ENCODE data around the gene DNAH5. TPM values are rescaled to one million over a fixed set of nuclear protein-coding genes. Genes with fewer than 3 reads are reported as not detected.

DNAH5 gene
- total RNA-seq, 1 donor from 2014 or later, result 0.50 TPM

DNA sequence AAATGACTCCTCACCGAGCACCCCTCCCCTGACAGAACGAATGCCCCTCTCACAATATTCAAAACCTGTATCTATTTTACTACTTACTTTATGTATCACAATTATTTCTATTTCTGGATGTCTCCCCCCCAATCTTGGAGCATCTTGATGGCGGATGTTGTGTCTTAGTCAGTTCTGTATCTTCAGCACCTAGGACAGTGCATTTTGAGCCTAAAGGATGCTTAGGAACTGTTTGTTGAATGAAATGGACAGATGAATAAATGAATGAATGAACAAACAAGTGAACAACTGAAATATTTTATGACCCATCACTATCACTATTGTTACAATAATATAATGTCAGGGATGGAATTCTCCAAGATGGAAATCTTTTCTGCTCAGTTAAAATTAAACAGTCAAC lies 295.7 kb downstream of the DNAH5 start:
- H3K4me1 Mint-ChIP-seq (ENCODE audit: low read depth), result no peaks in the 10 kb centered on the region
- no peaks in the 10 kb centered on the region for H3K36me3 Mint-ChIP-seq (ENCODE audit: low read depth)
- DNase-seq (ENCODE audit: low spot score), result no peak
- no peak overlapping the region for H3K27ac Mint-ChIP-seq (ENCODE audit: unreplicated experiment)
- H3K9me3 Mint-ChIP-seq (ENCODE audit: low read depth), result peaks cover 11% of the 10 kb centered on the region
- TF ChIP-seq, protein P1, sequence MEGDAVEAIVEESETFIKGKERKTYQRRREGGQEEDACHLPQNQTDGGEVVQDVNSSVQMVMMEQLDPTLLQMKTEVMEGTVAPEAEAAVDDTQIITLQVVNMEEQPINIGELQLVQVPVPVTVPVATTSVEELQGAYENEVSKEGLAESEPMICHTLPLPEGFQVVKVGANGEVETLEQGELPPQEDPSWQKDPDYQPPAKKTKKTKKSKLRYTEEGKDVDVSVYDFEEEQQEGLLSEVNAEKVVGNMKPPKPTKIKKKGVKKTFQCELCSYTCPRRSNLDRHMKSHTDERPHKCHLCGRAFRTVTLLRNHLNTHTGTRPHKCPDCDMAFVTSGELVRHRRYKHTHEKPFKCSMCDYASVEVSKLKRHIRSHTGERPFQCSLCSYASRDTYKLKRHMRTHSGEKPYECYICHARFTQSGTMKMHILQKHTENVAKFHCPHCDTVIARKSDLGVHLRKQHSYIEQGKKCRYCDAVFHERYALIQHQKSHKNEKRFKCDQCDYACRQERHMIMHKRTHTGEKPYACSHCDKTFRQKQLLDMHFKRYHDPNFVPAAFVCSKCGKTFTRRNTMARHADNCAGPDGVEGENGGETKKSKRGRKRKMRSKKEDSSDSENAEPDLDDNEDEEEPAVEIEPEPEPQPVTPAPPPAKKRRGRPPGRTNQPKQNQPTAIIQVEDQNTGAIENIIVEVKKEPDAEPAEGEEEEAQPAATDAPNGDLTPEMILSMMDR (IDR thresholded peaks at IDR 0.05), result no peak
- H3K4me3 Mint-ChIP-seq (ENCODE audit: unreplicated experiment), result no peak overlapping the region
- H3K27me3 Mint-ChIP-seq (ENCODE audit: low read depth), result no peaks in the 10 kb centered on the region

DNA sequence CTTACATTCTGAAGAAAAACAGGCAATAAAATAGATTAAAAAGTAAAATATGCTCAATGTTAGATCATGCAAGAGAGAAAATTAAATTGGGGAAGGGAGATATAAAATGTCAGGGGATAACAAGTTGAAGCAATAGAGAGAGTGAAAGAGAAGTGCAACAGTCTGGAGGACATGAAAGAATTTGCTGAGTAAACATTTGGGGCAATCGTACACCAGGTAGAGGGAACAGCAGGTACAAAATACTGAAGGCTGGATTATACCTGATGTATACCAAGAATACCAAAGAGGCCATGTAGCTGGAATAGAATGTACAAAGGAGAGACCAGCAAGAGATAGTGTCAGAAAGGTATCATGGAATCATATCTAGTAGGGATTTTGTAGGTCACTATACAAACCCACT lies 300.8 kb downstream of the DNAH5 start:
- Mint-ChIP-seq H3K27ac (ENCODE audit: unreplicated experiment) (no peak overlapping the region), H3K4me1 (ENCODE audit: low read depth) (no peaks in the 10 kb centered on the region), H3K9me3 (ENCODE audit: low read depth) (peaks cover 6% of the 10 kb centered on the region), H3K27me3 (ENCODE audit: low read depth) (no peaks in the 10 kb centered on the region), H3K4me3 (ENCODE audit: unreplicated experiment) (no peak overlapping the region), H3K36me3 (ENCODE audit: low read depth) (no peaks in the 10 kb centered on the region)
- DNase-seq (ENCODE audit: low spot score), result no peak
- TF ChIP-seq, protein P1 (IDR thresholded peaks at IDR 0.05), result no peak

DNA sequence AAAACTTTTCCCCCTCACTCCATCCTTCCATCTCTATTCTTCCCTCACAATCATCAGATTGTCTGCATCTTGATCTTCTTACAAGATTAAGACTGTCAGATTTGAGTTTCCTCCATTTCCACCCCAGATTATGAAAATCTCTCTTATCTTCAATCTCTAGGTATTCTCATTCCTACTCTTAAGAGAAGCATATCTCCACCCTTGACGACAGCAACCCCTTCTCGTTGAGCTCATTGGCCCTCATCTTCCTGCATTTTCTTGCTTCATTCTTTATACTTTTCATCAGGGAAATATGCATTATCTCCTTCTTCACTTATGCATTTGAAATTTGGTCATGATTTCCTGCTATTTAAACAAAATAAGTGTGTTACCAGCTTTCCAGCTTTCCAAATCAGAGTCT lies 301.3 kb downstream of the DNAH5 start:
- Mint-ChIP-seq H3K27ac (ENCODE audit: unreplicated experiment) (no peak overlapping the region), H3K4me1 (ENCODE audit: low read depth) (no peaks in the 10 kb centered on the region), H3K27me3 (ENCODE audit: low read depth) (no peaks in the 10 kb centered on the region), H3K36me3 (ENCODE audit: low read depth) (no peaks in the 10 kb centered on the region), H3K9me3 (ENCODE audit: low read depth) (peaks cover 3% of the 10 kb centered on the region), H3K4me3 (ENCODE audit: unreplicated experiment) (no peak overlapping the region)
- DNase-seq (ENCODE audit: low spot score), result no peak
- TF ChIP-seq, protein P1 (IDR thresholded peaks at IDR 0.05), result no peak

Other genes starting within 250 kb of the DNAH5 start
- gene TRIO, start 198.7 kb upstream of the DNAH5 start, total RNA-seq, result 200 to 271 TPM (median 217 TPM) in 3 replicates

Measured in chondrocyte (in vitro differentiated cells).